Lung (tissue), 12 donors: Measurements from ENCODE around the gene ZNF778. TPM values are rescaled to one million over a fixed set of nuclear protein-coding genes. Genes with fewer than 3 reads are reported as not detected.

Experiments used
- ATAC-seq: fragments of 200-7000 bp; cut with Tn5 transposase; one replicate; pipeline ENCODE4 v1.9.1; 2020; ENCODE audit warnings: moderate number of reproducible peaks; ENCODE audit not compliant: insufficient read depth, low FRiP score
- DNase-seq, 3 donors: peaks; one replicate each; pipeline ENCODE4 v3.0.0-alpha.2; 2013 to 2017
- H3K27ac ChIP-seq, 2 donors: one replicate each; pipeline ENCODE4 v1.5.1; 2013; ENCODE audit warnings: mild to moderate bottlenecking in 2 of 2, moderate library complexity in 2 of 2, control low read depth in 1 of 2, inconsistent platforms in 1 of 2, low read depth in 1 of 2, low read length in 1 of 2
- H3K27me3 ChIP-seq, 3 donors: one replicate each; pipeline ENCODE4 v1.5.1; 2013; ENCODE audit warnings: low read length in 2 of 3; ENCODE audit not compliant: control insufficient read depth in 3 of 3, insufficient read depth in 3 of 3
- H3K36me3 ChIP-seq, 4 donors: one replicate each; pipeline ENCODE4 v1.5.1; 2013; ENCODE audit warnings: low read length in 4 of 4, mild to moderate bottlenecking in 1 of 4, moderate library complexity in 1 of 4; ENCODE audit not compliant: control insufficient read depth in 4 of 4, insufficient read depth in 4 of 4
- H3K4me1 ChIP-seq, 5 donors: one replicate each; pipeline ENCODE4 v1.5.1; 2013; ENCODE audit warnings: low read length in 5 of 5, mild to moderate bottlenecking in 2 of 5, moderate library complexity in 1 of 5; ENCODE audit not compliant: control insufficient read depth in 5 of 5, insufficient read depth in 5 of 5
- H3K4me3 ChIP-seq: one replicate; pipeline ENCODE4 v1.5.1; 2013; ENCODE audit warnings: mild to moderate bottlenecking, control low read depth, moderate library complexity
- H3K9ac ChIP-seq, 2 donors: one replicate each; pipeline ENCODE4 v1.5.1; 2013; ENCODE audit warnings: low read length in 2 of 2, control low read depth in 1 of 2; ENCODE audit not compliant: insufficient read depth in 1 of 2
- H3K9me3 ChIP-seq, 4 donors: one replicate each; pipeline ENCODE4 v1.5.1; 2013; ENCODE audit warnings: low read length in 3 of 4, mild to moderate bottlenecking in 1 of 4, moderate library complexity in 1 of 4; ENCODE audit not compliant: control insufficient read depth in 4 of 4, insufficient read depth in 3 of 4
- CTCF ChIP-seq: IDR thresholded peaks from 2 replicates; pipeline ENCODE4 v1.5.1; 2012; ENCODE audit warnings: mild to moderate bottlenecking; ENCODE audit errors: control extremely low read depth, extremely low read depth
- WGBS, 2 donors: extraction: QIAGEN DNeasy Blood & Tissue Kit; methylation state at CpG; one replicate each; pipeline ENCODE4 v1.1.7; 2013; 5-methylcytosine and 5-hydroxymethylcytosine counted together
- polyA plus RNA-seq, 2 donors: library from polyadenylated mRNA; stranded (reverse); fragments of 200-250 nt; gene quantifications; one replicate each; pipeline ENCODE4 v1.2.1, GENCODE V29; 2013
- total RNA-seq, 2 donors: library from RNA; depleted of rRNA in 1 of 2; stranded (reverse); fragments of >200 nt in 1 of 2; gene quantifications; one replicate each; pipeline ENCODE4 v1.2.1, GENCODE V29; 2014 to 2021
- donor health status: control.
- donor health status: control.
- donor health status: Bipolar disorder and iron deficiency.
- donor health status: healthy.
- donor health status: DM: yes; HTN: yes; CAD: no.

ZNF778 gene
- total and polyA plus RNA-seq, 4 donors = 2.4 to 13.9 (median 4.6) TPM

GRCh38 chr16:89176717-89177116 is 40.8 kb upstream of the ZNF778 start:
- DNase-seq (no peak), ATAC-seq (no peak)
- Histone ChIP-seq H3K36me3 (no peaks in the 10 kb centered on the region), H3K4me3 (no peak overlapping the region), H3K27ac (no peak overlapping the region), H3K9me3 (no peaks in the 10 kb centered on the region), H3K9ac (no peak overlapping the region), H3K4me1 (peaks cover 0 to 42% (median 4%) of the 10 kb centered on the region in 5 donors), H3K27me3 (no peaks in the 10 kb centered on the region)
- WGBS, 2 donors = 90 to 96% methylated on average over 9 of the region's 9 CpGs
- TF ChIP-seq CTCF = no peak

- Histone ChIP-seq H3K4me3 (no peak overlapping the region), H3K36me3 (no peaks in the 10 kb centered on the region), H3K4me1 (peaks cover 0 to 34% (median 4%) of the 10 kb centered on the region in 5 donors), H3K27me3 (no peaks in the 10 kb centered on the region), H3K9me3 (no peaks in the 10 kb centered on the region), H3K9ac (no peak overlapping the region), H3K27ac (no peak overlapping the region)
- ATAC-seq (no peak), DNase-seq (no peak)
- 65 to 89% methylated on average over 10 to 12 of the region's 12 CpGs for WGBS, 2 donors
- no peak for TF ChIP-seq CTCF
Measured at GRCh38 chr16:89177501-89177900, 40.0 kb upstream of the ZNF778 start.

- H3K4me3 ChIP-seq = no peak overlapping the region
- no peak overlapping the region for H3K9ac ChIP-seq
- ATAC-seq = no peak
- no peak for TF ChIP-seq CTCF
- WGBS, 2 donors = 81 to 93% methylated on average over 23 to 24 of the region's 24 CpGs
- DNase-seq = no peak
- no peaks in the 10 kb centered on the region for H3K36me3 ChIP-seq
- no peak overlapping the region for H3K27ac ChIP-seq
- peaks cover 0 to 4% (median 0%) of the 10 kb centered on the region in 3 donors for H3K27me3 ChIP-seq
- peaks cover 0 to 23% (median 4%) of the 10 kb centered on the region in 5 donors for H3K4me1 ChIP-seq
- no peaks in the 10 kb centered on the region for H3K9me3 ChIP-seq
Measured at GRCh38 chr16:89178453-89179147, 38.9 kb upstream of the ZNF778 start.

GRCh38 chr16:89179148-89179484 is 38.4 kb upstream of the ZNF778 start:
- TF ChIP-seq CTCF = no peak
- ATAC-seq = no peak
- Histone ChIP-seq H3K27ac (no peak overlapping the region), H3K9ac (no peak overlapping the region), H3K4me3 (no peak overlapping the region), H3K4me1 (peaks cover 0 to 19% (median 4%) of the 10 kb centered on the region in 5 donors), H3K36me3 (no peaks in the 10 kb centered on the region), H3K9me3 (no peaks in the 10 kb centered on the region), H3K27me3 (peaks cover 0 to 4% (median 0%) of the 10 kb centered on the region in 3 donors)
- DNase-seq = no peak
- 82 to 92% methylated on average over 19 of the region's 19 CpGs for WGBS, 2 donors
